GM19328 (cell line): ENCODE measurements around the gene KCTD7.
"Not testable (repeated sequence)": the region's sequence is repeated elsewhere in the genome, so short reads cannot be mapped to it uniquely, and the experiment has no call there.

Experiments
- ATAC-seq: cut with Tn5 transposase; IDR thresholded peaks from one replicate; pipeline ENCODE4 v1.9.1; 2021; ENCODE audit warnings: mild to moderate bottlenecking, moderate library complexity; ENCODE audit not compliant: unreplicated experiment

Gene KCTD7

DNA sequence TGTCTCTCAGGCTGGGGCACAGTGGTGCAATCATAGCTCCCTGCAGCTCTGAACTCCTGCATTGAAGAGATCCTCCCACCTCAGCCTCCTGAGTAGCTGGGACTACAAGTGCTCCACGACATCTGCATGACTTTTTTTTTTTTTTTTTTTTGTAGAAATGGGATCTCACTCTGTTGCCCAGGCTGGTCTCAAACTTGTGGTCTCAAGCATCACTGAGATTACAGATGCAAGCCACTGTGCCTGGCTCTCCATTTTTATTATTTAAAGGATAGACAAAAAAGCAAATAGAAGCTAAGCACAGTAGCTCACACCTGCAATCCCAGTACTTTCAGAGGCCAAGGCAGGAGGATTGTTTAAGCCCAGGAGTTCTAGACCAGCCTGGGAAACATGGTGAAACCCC is 13.0 kb upstream of the KCTD7 start:
- no peak for ATAC-seq

DNA sequence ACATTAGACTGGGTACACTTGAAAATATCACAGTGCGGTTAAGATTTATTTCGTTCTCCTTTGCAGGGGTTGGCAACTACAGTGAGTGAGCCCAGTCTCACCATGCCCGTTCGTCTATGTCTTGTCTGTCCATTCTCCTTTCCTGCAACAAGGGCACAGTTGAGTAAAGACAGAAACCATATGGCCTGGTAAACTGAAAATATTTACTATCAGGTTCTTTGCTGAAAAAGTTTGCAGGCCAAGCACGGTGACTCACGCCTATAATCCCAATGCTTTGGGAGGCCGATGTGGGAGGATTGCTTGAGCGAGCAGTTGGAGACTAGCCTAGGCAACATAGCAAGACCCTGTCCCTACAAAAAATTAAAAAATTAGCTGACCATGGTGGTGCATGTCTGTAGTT is 11.4 kb upstream of the KCTD7 start:
- no peak for ATAC-seq

DNA sequence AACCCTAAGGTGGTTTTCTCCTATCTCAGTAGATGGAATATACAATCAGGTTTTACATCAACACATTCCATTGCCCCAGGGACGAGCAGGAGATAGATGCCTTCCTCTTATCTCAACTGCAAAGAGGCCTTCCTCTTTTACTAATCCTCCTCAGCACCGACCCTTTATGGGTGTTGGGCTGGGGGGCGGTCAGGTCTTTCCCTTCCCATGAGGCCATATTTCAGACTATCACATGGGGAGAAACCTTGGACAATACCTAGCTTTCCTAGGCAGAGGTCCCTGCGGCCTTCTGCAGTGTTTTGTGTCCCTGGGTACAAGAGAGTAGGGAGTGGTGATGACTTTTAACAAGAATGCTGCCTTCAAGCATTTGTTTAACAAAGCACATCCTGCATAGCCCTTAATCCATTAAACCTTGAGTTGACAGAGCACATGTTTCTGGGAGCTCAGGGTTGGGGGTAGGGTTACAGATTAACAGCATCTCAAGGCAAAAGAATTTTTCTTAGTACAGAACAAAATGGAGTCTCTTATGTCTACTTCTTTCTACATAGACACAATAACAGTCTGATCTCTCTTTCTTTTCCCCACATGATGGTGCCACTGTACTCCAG is 9.2 kb upstream of the KCTD7 start:
- not testable (repeated sequence) for ATAC-seq

DNA sequence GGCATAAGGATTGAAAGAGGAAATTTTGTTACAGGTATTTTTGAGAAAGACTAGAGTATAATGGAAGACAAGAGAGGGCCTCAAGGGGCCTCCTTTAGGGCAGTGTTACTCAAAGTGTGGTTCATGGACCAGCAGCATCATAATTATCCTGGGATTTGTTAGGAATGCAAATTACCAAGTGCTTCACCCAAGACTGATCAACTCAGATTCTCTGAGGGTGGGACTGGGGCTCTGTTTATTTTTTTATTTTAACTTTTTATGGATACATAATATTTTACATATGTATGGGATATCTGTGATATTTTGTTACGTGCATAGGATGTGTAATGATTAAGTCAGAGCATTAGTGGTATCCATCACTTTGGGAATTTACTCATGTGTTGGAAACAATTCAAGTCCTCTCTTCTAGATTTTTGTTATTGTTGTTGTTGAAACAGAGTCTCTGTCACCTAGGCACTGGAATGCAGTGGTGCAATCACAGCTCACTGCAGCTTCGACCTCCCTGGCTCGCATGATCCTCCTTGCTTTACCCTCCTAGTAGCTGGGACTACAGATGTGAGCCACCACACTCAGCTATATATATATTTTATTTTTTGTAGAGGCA is 2.2 kb upstream of the KCTD7 start:
- no peak for ATAC-seq

DNA sequence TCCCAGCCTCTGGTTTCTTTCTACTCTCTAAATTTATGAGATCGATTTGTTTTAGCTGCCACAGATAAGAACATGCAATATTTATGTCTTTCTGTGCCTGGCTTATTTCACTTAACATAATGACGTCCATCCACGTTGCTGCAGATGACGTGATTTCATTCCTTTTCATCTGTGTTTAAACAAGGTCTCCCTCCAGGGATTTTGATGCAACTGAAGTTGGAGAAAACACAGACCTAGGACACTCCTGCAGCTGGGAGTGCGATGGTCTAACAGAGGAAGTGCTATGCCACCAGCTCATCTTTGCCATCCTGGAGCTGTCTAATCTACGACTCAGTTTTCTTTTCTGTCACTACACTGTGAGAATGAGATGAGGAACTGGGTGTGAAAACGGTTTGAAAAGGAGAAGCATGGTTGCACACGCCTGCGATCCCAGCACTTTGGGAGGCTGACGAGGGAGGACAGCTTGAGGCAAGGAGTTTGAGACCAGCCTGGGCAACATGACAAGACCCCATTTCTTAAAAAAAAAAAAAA is 1.5 kb upstream of the KCTD7 start:
- ATAC-seq = no peak

DNA sequence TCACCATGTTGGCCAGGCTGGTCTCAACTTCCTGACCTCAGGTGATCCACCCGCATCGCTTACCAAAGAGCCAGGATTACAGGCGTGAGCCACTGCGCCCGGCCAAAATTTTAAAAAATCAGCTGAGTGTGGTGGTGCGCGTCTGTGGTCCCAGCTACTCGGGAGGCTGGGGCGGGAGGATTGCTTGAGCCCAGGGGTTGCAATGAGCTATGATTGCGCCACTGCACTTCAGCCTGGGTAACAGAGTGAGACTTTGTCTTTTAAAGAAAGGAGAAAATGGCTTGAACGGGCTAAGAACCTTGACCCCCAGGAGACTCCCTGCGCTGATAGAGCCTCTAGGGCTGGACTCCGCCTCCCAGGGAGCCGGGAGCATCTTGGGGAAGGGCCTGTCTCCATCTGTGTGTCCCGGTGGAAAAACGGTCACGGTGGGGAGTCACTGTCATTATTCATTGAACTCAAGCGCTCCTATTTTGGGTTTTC is 760 bp upstream of the KCTD7 start:
- ATAC-seq = peak; percentile 1

DNA sequence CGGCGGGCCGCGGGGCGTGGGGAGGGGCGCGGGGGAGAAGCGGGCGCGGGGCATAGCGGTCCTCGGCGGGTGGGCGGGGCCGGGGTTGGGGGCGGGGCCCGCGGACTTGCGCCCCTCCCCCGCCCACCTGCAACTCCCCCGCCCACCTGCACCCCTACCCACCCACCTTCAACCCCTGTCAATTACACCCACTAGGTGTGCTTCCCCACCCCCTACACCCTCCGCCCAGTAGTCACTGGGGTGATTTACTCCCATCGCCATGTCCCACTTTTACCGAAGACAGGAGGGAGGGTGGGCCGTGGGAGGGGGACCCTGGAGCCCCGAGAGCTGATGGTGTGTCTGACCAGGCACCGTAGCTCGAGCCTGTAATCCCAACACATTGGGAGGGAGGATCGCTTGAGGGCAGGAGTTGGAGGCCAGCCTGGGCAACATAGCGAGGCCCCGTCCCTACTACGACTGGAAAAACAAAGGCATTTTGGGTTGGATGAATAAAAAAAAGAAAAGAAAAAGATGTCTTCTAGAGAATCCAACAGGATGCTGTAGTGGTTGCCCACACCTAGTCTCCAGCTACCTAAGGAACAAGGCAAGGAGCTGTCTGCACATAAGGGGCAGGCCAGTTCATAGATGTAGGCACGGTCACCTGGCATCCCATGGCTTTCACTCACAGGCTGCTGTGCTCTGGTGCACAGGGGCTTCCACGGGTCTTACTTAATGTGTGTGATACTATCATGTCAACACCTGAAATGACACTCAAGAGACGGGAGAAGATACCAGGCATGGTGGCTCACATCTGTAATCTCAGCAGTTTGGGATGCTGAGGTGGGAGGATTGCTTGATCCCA is 761 bp downstream of the KCTD7 start:
- no peak for ATAC-seq

DNA sequence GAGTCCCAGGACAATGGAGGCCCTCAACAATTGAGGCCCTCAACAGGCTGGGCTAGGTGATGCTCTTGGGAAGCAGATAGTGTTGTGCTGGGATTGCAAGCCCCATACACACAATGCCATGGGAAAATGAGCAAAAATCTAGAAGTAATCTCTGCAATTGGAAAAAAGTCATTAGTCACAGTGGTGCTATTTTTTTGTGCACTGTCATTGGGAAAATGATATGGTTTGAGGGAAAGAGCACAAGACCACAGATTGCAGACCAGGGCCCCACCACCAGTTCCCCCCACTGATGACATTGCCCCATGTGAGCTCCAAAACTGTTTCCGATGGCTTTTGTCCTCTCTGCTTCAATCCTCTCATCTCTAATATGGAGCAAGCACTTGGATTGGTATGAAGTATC is 1.9 kb downstream of the KCTD7 start:
- no peak for ATAC-seq

DNA sequence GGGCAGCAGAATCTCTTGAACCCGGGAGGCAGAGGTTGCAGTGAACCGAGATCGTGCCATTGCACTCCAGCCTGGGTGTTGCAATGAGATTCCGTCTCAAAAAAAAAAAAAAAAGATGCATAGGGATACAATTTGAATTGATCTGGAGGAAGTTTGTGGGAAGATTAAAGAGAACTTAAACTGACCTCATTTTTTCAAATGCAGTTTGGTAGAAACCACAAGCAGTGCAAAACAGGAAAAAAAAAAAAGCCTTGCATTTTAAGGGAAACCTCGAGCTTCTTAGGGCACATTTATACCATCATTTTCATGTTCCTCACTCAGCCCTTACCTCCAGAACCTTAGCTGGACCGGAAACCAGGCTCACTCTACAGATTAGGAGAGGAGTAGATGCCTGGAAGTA is 2.8 kb downstream of the KCTD7 start:
- no peak for ATAC-seq

DNA sequence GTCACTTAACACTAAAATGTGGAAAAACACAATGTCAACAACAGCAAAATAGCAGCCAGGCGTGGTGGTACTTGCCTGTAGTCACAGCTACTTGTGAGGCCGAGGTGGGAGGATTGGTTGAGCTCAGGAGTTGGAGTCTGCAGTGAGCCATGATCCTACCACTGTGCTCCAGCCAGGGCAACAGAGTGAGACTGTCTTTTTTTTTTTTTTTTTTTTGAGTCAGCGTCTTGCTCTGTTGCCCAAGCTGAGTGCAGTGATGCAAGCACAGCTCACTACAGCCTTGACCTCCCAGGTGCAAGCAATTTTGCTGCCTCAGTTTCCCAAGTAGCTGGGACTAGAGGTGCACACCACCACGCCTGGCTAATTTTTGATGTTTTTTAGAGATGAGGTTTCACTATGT is 6.1 kb downstream of the KCTD7 start:
- no peak for ATAC-seq

DNA sequence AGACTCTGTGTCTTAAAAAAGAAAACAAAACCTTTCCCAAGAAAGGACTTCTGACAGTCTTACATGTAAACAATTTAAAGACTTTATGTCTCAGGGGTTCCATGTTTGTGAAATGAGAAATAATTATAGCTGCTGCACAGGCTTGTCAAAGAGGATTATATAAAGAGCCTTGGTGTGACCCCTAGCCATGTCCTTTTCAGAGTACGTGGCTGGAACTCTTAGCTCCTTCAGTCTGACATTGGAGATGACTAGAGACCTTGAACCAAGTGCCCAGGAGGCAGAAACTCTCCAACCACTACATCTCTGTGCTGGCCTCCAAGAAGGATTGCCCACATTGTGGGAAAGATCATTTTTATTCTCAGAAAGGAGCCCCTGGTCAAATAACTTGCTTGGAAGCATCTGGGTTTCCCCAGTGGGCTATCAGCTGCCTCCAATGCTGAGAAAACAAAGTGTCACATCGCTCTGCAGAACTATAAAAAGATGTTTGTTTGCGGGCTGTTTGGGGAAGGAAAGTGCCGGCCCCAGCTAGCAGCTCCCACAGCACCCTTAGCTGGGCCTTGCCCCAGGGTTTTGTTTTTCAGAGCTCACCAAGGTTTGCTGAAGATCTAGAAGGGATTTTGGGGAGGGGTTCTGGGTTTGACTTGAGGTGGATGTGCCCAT is 6.8 kb downstream of the KCTD7 start:
- not testable (repeated sequence) for ATAC-seq

DNA sequence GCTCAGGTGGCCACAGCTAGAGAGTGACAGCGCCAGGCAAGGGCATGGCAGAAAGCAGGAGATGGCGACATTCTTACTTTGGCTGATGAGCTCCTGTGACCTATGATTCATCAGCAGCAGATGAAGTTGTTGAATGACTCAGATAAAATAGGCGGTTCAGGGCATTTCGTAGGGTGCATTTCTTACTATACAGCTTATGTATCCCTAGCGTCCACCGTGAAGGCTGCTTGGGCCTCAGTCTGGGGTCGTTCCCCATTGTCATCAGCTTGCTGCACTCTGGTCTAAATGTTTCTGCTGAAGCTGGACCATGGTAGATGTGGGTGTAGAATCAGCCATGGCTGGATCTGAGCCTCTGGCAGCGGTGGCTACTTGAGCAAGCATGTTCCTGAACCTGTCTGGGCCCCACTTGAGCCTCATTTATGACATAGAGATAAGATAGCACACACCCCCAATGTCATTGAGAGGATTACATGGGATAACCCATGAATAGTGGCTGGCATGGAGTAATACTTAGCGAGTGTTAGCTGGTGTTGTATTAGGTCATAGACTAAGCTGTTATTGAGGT is 7.4 kb downstream of the KCTD7 start:
- not testable (repeated sequence) for ATAC-seq

DNA sequence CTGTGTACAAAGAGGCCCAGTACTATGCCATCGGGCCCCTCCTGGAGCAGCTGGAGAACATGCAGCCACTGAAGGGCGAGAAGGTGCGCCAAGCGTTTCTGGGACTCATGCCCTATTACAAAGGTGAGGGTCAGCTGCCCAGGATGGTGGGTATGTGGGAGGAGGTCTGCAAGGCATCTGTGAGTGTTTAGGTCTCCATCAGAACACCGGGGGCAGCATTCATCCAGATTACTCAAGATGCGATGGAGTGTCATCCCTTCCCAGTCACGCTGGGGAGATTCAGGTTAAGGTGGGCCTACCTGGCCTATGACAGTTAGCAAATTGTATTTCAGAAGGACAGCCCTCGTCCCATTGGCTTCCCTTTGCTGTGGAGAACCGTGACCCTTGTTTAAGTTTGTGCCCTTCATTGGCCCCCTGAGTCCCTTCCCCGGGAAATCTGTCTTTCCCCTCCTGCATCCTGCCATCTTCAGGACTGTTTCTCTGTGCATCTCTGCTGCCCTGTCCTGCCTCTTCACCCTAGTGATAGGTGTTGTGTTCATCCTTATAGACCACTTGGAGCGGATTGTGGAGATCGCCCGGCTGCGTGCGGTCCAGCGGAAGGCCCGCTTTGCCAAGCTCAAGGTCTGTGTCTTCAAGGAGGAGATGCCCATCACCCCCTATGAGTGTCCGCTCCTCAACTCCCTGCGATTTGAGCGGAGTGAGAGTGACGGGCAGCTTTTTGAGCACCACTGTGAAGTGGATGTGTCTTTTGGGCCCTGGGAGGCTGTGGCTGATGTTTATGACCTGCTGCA is 9.8 kb downstream of the KCTD7 start:
- ATAC-seq = no peak

DNA sequence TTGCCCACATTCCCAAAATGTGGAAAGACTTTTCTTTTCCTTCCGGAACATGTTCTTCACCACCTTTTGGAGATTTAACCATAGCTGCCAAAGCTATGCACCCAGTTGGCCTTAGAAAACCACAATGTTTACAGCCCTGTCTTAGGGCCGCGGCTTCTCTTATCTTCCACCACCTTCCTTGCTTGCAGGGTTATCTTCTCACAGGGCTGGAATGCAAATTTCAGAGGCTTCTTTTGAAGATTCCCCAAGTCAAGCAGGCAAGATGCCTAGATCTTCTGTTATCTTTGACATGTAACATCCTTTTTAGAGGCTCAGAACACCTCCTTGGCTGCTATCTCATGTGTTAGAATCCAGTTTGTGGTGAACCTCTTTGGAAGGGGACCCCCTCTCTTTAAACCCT is 11.1 kb downstream of the KCTD7 start:
- no peak for ATAC-seq

DNA sequence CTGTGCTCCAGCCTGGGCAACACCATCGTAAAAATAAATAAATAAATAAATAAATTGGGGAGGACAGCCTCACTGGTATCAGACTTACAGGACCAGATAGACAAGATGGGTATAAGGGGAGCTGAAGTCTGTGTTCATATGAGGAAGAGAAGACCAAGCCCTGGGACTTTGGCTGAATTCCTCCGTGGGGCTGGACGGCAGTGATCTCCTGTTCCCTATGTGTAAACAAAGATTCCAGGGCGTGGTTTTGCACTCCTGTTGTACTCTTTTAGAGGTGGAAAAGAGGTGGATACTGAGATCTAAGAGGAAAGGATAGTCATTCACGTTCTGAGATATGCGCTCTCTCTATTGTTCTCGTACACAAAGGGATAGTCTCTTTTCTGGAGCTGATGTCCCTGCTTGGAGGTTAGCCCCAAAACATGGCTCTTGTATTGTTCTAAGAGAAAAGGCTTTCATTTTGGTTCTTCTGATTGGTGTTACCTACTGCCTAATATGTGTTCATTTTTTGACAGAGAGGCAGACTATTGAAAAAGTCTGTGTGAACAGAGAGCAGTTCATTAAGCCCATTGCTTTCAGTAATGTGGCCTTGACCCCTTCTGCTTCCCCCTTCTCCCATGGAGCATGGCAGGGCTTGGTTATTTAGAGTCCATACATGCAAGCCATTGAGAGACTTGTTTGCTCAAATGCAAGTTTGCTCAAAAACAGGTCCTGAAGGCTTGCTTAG is 12.3 kb downstream of the KCTD7 start:
- no peak for ATAC-seq

DNA sequence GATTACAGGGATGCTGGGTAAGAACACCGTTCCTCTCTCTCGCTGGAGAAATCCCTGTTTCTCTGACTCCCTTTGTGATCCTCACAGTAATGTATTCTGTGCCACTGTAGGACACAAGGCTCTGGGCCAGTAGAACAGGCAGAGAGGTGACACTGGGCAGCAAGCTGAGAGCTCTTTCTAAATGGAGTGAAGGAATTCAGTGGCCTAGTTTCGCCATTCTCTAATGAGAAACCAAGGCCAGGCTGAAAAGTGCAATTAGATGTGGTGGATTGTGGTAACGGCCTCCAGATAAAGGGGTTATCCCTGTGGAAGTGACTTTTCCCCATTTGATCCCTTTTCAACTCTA is 12.8 kb downstream of the KCTD7 start:
- no peak for ATAC-seq

DNA sequence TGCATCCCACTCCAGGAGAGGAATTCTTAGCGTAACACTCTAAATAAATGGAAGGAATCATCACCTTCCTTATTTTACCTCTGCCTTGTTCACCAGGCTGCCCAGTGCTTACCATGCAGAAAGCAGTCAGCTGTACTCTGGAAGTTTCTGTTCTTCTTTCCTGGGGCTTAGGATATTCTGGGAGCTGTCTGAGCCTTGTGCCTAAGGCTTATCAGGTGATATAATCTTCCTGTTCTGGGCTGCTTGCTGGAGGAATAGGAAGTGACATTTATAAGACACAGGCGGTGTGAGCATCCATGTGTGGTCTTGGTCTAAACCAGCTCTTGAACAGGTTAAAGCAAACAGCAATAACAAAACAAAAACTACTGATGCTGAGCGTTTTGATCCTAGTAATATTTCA is 13.5 kb downstream of the KCTD7 start:
- no peak for ATAC-seq

DNA sequence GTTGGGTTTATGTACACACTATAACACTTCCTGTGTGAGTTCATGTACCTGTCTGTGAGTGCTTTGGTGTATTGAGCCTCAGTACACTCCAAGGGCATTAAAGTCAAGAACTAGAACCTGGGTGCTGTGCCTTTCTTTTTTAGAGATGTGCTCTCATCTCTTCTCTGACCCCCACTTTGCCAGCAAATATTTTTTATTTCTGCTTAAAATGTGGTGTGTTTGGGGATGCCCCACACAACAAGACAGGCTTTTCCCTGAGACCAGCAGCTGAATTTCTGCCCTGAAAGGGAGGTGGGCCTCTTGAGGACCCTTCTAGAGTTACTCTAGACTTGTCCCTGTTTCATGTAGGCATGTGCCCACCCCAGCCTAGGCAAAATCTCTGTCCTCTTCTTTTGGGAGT is 14.3 kb downstream of the KCTD7 start:
- no peak for ATAC-seq

DNA sequence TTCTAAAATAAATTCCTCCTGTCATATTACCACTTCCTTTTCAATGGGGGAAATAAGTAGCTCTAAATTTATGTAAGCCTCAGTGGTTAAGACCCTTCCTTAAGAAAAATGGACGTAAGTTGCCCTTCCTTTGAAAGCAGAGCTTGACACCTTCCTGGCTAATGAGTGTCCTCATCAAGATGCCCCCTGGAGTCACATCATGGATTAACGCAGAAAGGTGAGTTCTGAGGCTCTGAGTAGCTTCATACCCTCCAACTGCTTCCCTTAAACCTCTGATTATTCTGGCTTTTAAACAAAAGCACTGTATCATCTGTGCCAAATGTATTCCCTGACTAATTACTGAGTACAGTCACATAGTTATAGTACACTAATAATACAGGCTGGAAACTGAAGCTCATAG is 14.7 kb downstream of the KCTD7 start:
- no peak for ATAC-seq

DNA sequence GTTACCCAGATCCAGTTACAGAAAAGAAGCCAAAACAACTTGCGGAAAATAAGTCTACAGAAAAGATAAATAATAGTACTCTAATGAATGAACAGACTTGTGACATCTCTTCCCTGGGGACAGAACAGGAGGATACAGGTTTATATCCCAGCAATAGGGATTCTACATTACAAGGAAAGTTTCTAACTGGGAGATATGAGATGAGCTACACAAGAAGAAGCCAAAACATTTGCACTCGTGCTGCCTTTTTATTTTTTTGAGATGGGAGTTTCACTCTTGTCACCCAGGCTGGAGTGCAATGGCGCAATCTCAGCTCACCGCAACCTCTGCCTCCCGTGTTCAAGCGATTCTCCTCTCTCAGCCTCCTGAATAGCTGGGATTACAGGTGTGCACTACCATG is 22.3 kb downstream of the KCTD7 start:
- ATAC-seq = not testable (repeated sequence)
